Measurements from ENCODE around the gene ANXA2R. TPM values are rescaled to one million over a fixed set of nuclear protein-coding genes. Genes with fewer than 3 reads are reported as not detected.

ANXA2R gene
- total and polyA plus RNA-seq, 2 of the 4 experiments (the other 2 are of a cell fraction) = 1.3 to 3.6 TPM

DNA sequence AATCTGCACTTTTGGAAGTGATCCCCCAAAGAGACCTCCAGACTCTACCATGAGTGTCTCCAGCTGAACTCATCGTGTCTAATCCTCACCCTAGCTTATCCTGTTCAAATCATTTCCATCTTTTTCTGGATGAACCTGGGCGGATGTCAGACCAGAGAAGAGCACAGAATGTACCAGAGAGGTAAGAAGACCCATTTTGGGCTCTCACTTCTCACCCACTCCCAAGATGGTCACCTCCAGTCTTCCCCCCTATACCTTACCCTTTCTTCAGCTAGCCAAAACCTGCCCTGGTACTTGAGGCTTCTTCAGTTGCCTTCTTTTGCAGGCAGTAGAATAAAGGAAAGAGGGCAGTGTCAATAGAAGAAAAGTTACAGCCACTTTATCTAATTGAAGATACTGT, 27.9 kb upstream of the ANXA2R start:
- Histone ChIP-seq H4K8ac (ENCODE audit: low read depth in 2 of 2, low read length in 2 of 2) (peak overlapping the region; percentile 91 to 97), H3K36me3 (ENCODE audit: control insufficient read depth, insufficient read depth, low read length) (peaks cover 10% of the 10 kb centered on the region), H2BK5ac (ENCODE audit: low read depth, low read length, poor library complexity, severe bottlenecking) (peak overlapping the region; percentile 84), H4K20me1 (ENCODE audit: insufficient read depth, low read length) (no peaks in the 10 kb centered on the region), H3K9ac (ENCODE audit: low read depth, low read length) (peak overlapping the region; percentile 99), H2BK15ac (ENCODE audit: low read depth, low read length) (peak overlapping the region; percentile 38; the same call in 2 of the 3 replicates), H2BK20ac (ENCODE audit: low read depth, low read length) (peak overlapping the region; percentile 84), H3K4me2 (ENCODE audit: low read depth, low read length) (peak overlapping the region; percentile 68), H3K9me1 (ENCODE audit: insufficient read depth, low read length) (peaks cover 7% of the 10 kb centered on the region; the same call in 1 of the 2 replicates), H4K91ac (ENCODE audit: insufficient read depth, low read depth, low read length) (peak overlapping the region; percentile 83), H3K4ac (ENCODE audit: low read depth, low read length) (peak overlapping the region; percentile 95), H3K79me1 (ENCODE audit: low read depth in 1 of 2, low read length in 2 of 2) (peaks cover 12 to 51% of the 10 kb centered on the region in 2 experiments; a peak in 3 of 4 replicates), H2AFZ (replicated peaks; ENCODE audit: low read length, poor library complexity) (peak overlapping the region; percentile 24), H2AK9ac (replicated peaks; ENCODE audit: low read depth, low read length, poor library complexity) (peak overlapping the region; percentile 95), H4K5ac (ENCODE audit: low read depth, low read length) (peak overlapping the region; percentile 64), H3K14ac (replicated peaks; ENCODE audit: low read depth, low read length) (peak overlapping the region; percentile 95), H3K9me3 (ENCODE audit: control insufficient read depth, insufficient read depth, low read length) (no peaks in the 10 kb centered on the region), H3K18ac (ENCODE audit: low read depth, low read length) (peak overlapping the region; percentile 76; the same call in 1 of the 2 replicates), H3K27ac (ENCODE audit: insufficient read depth, low read length) (peak overlapping the region; percentile 88), H2BK120ac (ENCODE audit: low read depth, low read length) (peak overlapping the region; percentile 79), H3K4me3 (ENCODE audit: insufficient read depth, low read depth, low read length) (peak overlapping the region; percentile 69), H3K23ac (ENCODE audit: low read depth, low read length) (peak overlapping the region; percentile 98), H3K27me3 (ENCODE audit: control insufficient read depth, insufficient read depth, low read length) (no peaks in the 10 kb centered on the region), H3K56ac (ENCODE audit: extremely low read depth, insufficient read depth, low read length) (peak overlapping the region; percentile 94), H2AK5ac (ENCODE audit: low read depth, low read length) (peak overlapping the region; percentile 60), H3K4me1 (ENCODE audit: control insufficient read depth, insufficient read depth, low read length) (peaks cover 4% of the 10 kb centered on the region)
- dilution Hi-C loops (cut with HindIII; ENCODE audit: low sequenced_read_pairs, unreplicated experiment) (no loop called here), intact Hi-C loops (cut with micrococcal nuclease) (loop anchor here (5.0 kb wide), 2 partner anchors 54 to 414 kb away; partner anchors contain the start of genes TMEM267 and ZNF131), in situ Hi-C loops (cut with MboI; ENCODE audit: low sequenced_read_pairs) (no loop called here)
- ChIA-PET POLR2A (ENCODE audit: unreplicated experiment) (interaction anchor here (0.6 to 1.2 kb wide), 2 partner anchors 60 to 61 kb away, joined by 3 read pairs; no protein-coding TSS in a partner anchor), CTCF (interaction anchor here (1.4 kb wide), 1 partner anchor 11 kb away, joined by 3 read pairs; no protein-coding TSS in a partner anchor)
- BruUV-seq (replicated peaks) = no TSS peak
- WGBS, 2 experiments (ENCODE audit: extremely low coverage in 2 of 2, insufficient read length in 1 of 2) = no CpG with 5 or more reads among the region's 2 CpGs
- ATAC-seq (ENCODE audit: low read depth) (no peak), DNase-seq (no peak)
- no peak for TF ChIP-seq MAFK (IDR thresholded peaks at IDR 0.05; ENCODE audit: low read depth, low read length)
- no peak for TF ChIP-seq FOS (IDR thresholded peaks at IDR 0.05; ENCODE audit: low read depth, low read length)
